ENCODE measurements around the gene HBP1.
A peak's percentile ranks its signal among the peaks of the same experiment; 100 is the strongest.

The HBP1 gene

DNA sequence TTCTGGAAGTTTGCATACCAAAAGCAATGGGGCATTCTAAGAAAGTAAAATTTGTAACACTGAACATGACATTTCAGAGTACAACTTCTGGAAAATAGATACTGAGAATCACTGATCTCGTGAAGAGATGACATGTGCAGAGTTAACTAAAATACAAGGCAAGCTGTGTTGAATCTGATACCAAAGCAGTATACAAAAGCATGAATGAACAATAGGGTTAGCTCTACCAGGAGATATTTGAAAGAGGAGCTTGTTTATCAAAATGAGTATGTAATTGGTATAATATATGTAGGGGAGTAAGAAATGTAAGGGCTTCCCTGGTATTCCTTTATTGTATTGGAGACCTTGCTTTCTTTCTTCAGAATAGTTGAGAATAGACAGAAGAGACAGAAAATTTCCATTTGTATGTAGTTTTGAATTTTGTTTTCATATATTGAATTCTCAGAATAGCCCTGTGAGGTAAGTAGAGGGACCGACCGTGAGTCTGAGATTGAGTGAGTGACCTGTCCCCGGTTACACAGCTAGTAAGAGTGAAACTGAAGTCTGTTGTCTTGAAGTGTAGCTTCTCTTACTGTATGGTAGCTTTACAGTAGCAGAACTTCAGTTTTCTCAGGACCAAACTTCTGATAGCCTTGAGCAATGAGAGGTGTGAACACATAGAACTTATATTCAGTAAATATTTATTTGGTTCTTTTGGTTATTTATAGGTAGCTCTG lies 5.0 kb downstream of the HBP1 start:
- no peak for TF ChIP-seq SNAI2 (CRISPR knock-in tag; IDR thresholded peaks at IDR 0.05)
- no peak for TF ChIP-seq BACH2 (CRISPR knock-in tag; IDR thresholded peaks at IDR 0.05; ENCODE audit: borderline replicate concordance)
- ATAC-seq: no peak

GRCh38 chr7:107179326-107180164 lies 10.7 kb downstream of the HBP1 start:
- peak; percentile 74 for ATAC-seq
- no peak for TF ChIP-seq TSHZ2 (CRISPR knock-in tag; IDR thresholded peaks at IDR 0.05)

DNA sequence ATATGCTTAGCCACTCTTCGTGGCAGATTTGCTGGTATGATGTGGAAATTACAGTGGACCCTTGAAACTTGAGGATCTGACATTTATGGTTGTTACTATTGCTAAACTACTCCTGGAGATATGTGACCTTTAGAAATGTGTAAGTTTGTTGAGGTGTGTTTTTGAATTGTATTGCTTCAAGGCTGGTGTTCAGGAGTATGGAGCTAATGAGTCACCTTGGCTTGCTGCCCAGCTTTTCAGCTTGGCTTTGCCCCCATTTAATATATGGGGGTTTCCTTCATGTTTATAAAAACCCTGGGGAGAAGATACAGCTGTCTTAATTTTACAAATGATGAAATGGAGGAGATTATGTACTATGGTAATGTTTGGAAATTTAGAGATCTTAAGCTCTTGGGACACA lies 11.6 kb downstream of the HBP1 start:
- TF ChIP-seq ESRRG (CRISPR knock-in tag; IDR thresholded peaks at IDR 0.05): no peak
- 0 out of 2 replicates have a peak, but pooled peaks have one; percentile 4 for TF ChIP-seq ZC3H10 (CRISPR knock-in tag; IDR thresholded peaks at IDR 0.05)
- TF ChIP-seq ZFP3 (CRISPR knock-in tag; IDR thresholded peaks at IDR 0.05): 0 out of 2 replicates have a peak, but pooled peaks have one; percentile 10
- TF ChIP-seq, protein P1, sequence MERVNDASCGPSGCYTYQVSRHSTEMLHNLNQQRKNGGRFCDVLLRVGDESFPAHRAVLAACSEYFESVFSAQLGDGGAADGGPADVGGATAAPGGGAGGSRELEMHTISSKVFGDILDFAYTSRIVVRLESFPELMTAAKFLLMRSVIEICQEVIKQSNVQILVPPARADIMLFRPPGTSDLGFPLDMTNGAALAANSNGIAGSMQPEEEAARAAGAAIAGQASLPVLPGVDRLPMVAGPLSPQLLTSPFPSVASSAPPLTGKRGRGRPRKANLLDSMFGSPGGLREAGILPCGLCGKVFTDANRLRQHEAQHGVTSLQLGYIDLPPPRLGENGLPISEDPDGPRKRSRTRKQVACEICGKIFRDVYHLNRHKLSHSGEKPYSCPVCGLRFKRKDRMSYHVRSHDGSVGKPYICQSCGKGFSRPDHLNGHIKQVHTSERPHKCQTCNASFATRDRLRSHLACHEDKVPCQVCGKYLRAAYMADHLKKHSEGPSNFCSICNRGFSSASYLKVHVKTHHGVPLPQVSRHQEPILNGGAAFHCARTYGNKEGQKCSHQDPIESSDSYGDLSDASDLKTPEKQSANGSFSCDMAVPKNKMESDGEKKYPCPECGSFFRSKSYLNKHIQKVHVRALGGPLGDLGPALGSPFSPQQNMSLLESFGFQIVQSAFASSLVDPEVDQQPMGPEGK (CRISPR knock-in tag; IDR thresholded peaks at IDR 0.05; ENCODE audit: borderline replicate concordance): peak; percentile 79
- no peak for TF ChIP-seq ZFP30 (CRISPR knock-in tag; IDR thresholded peaks at IDR 0.05)
- no peak for TF ChIP-seq TCF4 (CRISPR knock-in tag; IDR thresholded peaks at IDR 0.05; ENCODE audit: borderline replicate concordance)
- no peak for TF ChIP-seq RARB (CRISPR knock-in tag; IDR thresholded peaks at IDR 0.05)
- no peak for TF ChIP-seq ZNF70 (CRISPR knock-in tag; IDR thresholded peaks at IDR 0.05)
- no peak for TF ChIP-seq CSDC2 (CRISPR knock-in tag; IDR thresholded peaks at IDR 0.05)
- ATAC-seq: peak; percentile 76

- ATAC-seq: no peak; the same call in 2 of the 3 replicates
Observed at GRCh38 chr7:107181172-107181571, 12.4 kb downstream of the HBP1 start.

More at GRCh38 chr7:107181172-107181571, 12.4 kb downstream of the HBP1 start:
- no peak for TF ChIP-seq CSDC2 (CRISPR knock-in tag; IDR thresholded peaks at IDR 0.05)
- TF ChIP-seq ZNF565 (CRISPR knock-in tag; conservative IDR thresholded peaks at IDR 0.05; ENCODE audit: low read depth): no peak
- TF ChIP-seq SNAI2 (CRISPR knock-in tag; IDR thresholded peaks at IDR 0.05): no peak
- TF ChIP-seq ZFP30 (CRISPR knock-in tag; IDR thresholded peaks at IDR 0.05): no peak
- TF ChIP-seq, protein P1 (CRISPR knock-in tag; IDR thresholded peaks at IDR 0.05; ENCODE audit: borderline replicate concordance): no peak
- TF ChIP-seq POU6F1 (CRISPR knock-in tag; IDR thresholded peaks at IDR 0.05; ENCODE audit: borderline replicate concordance, low read depth): no peak
